ENCODE results near the gene CD28.
"Not testable (repeated sequence)": the region's sequence is repeated elsewhere in the genome, so short reads cannot be mapped to it uniquely, and the experiment has no call there.

The CD28 gene

GRCh38 chr2:203698410-203698809 lies 8.0 kb upstream of the CD28 start:
- H3K36me3 ChIP-seq (ENCODE audit: insufficient read depth, low read length); H3K4me1 ChIP-seq (ENCODE audit: insufficient read depth, low read length); H3K9ac ChIP-seq (ENCODE audit: low read depth, low read length); H3K27ac ChIP-seq (ENCODE audit: low read depth, low read length); H3K4me3 ChIP-seq (ENCODE audit: low read length); H3K9me3 ChIP-seq (ENCODE audit: insufficient read depth, low read depth, low read length); H3K27me3 ChIP-seq (ENCODE audit: insufficient read depth, low read length): not testable (repeated sequence)
- WGBS, result 95% methylated on average over 5 of the region's 5 CpGs

DNA sequence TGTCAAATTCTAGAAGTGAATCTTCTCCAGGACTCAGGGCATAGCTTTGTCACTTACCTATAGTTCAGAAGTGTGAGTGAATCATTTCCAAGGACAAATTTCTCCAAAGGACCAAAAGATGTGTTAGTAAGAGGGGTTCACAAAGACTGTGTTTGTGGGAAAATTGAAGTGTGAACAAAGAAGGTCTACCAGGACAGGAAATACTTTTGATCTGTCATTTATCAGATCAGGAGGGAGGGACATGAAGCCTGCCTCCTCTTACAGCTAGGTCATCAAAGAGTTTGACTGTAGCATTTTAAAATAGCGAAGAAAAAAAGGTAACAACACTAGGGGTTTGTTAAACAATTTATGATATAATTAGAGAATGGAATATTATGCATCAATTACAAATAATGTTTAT lies 2.0 kb upstream of the CD28 start:
- Histone ChIP-seq H3K9ac (ENCODE audit: low read depth, low read length) (no peak overlapping the region), H3K36me3 (ENCODE audit: insufficient read depth, low read length) (no peaks in the 10 kb centered on the region), H3K9me3 (ENCODE audit: insufficient read depth, low read depth, low read length) (no peaks in the 10 kb centered on the region; the same call in 1 of the 2 replicates), H3K27ac (ENCODE audit: low read depth, low read length) (no peak overlapping the region), H3K4me3 (ENCODE audit: low read length) (no peak overlapping the region), H3K4me1 (ENCODE audit: insufficient read depth, low read length) (no peaks in the 10 kb centered on the region), H3K27me3 (ENCODE audit: insufficient read depth, low read length) (no peaks in the 10 kb centered on the region)
- 100% methylated on average over 1 of the region's 1 CpG for WGBS

DNA sequence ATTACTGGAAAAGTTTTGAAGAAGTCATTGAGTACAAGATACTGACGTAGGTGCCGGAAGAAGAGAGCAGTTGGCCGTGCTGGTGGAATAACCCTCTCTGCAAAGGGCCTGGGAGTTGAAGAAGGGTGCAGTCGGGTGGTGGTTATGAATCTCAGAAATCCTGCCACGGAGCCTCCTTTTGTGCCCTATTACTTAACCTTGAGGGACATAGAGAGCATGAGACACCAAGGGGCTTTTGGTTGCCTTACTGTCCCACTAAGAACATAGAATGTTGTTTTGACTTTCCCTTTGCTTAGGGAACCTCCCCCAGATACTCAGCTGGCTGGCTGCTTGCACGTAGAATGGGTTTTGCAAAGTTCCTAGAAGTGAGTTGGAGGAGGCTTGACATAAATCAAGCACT lies 1.3 kb upstream of the CD28 start:
- 93% methylated on average over 6 of the region's 6 CpGs for WGBS

GRCh38 chr2:203707530-203707929 lies 1.1 kb downstream of the CD28 start:
- Histone ChIP-seq H3K27me3 (ENCODE audit: insufficient read depth, low read length) (no peaks in the 10 kb centered on the region), H3K36me3 (ENCODE audit: insufficient read depth, low read length) (no peaks in the 10 kb centered on the region), H3K4me3 (ENCODE audit: low read length) (no peak overlapping the region), H3K9ac (ENCODE audit: low read depth, low read length) (no peak overlapping the region), H3K9me3 (ENCODE audit: insufficient read depth, low read depth, low read length) (no peaks in the 10 kb centered on the region; the same call in 1 of the 2 replicates), H3K4me1 (ENCODE audit: insufficient read depth, low read length) (no peaks in the 10 kb centered on the region), H3K27ac (ENCODE audit: low read depth, low read length) (no peak overlapping the region)
- WGBS, result 99% methylated on average over 5 of the region's 5 CpGs

More for the DNA sequence above, 1.3 kb upstream of the CD28 start:
- H3K27me3 ChIP-seq (ENCODE audit: insufficient read depth, low read length), result no peaks in the 10 kb centered on the region
- H3K4me1 ChIP-seq (ENCODE audit: insufficient read depth, low read length), result no peaks in the 10 kb centered on the region
- H3K27ac ChIP-seq (ENCODE audit: low read depth, low read length), result no peak overlapping the region
- H3K4me3 ChIP-seq (ENCODE audit: low read length), result no peak overlapping the region
- no peaks in the 10 kb centered on the region; the same call in 1 of the 2 replicates for H3K9me3 ChIP-seq (ENCODE audit: insufficient read depth, low read depth, low read length)
- no peak overlapping the region for H3K9ac ChIP-seq (ENCODE audit: low read depth, low read length)
- H3K36me3 ChIP-seq (ENCODE audit: insufficient read depth, low read length), result no peaks in the 10 kb centered on the region

- 91% methylated on average over 11 of the region's 11 CpGs for WGBS
- no peaks in the 10 kb centered on the region for H3K9me3 ChIP-seq (ENCODE audit: insufficient read depth, low read depth, low read length)
- H3K4me1 ChIP-seq (ENCODE audit: insufficient read depth, low read length), result no peaks in the 10 kb centered on the region
Observed at GRCh38 chr2:203708846-203709396, 2.5 kb downstream of the CD28 start.

GRCh38 chr2:203709416-203710040 lies 3.1 kb downstream of the CD28 start:
- no peaks in the 10 kb centered on the region for H3K27me3 ChIP-seq (ENCODE audit: insufficient read depth, low read length)
- H3K9ac ChIP-seq (ENCODE audit: low read depth, low read length), result no peak overlapping the region
- no peak overlapping the region for H3K4me3 ChIP-seq (ENCODE audit: low read length)
- H3K9me3 ChIP-seq (ENCODE audit: insufficient read depth, low read depth, low read length), result no peaks in the 10 kb centered on the region
- H3K27ac ChIP-seq (ENCODE audit: low read depth, low read length), result no peak overlapping the region
- H3K4me1 ChIP-seq (ENCODE audit: insufficient read depth, low read length), result no peaks in the 10 kb centered on the region
- H3K36me3 ChIP-seq (ENCODE audit: insufficient read depth, low read length), result no peaks in the 10 kb centered on the region
- 95% methylated on average over 3 of the region's 3 CpGs for WGBS

More at GRCh38 chr2:203708846-203709396, 2.5 kb downstream of the CD28 start:
- Histone ChIP-seq H3K4me3 (ENCODE audit: low read length) (no peak overlapping the region), H3K9ac (ENCODE audit: low read depth, low read length) (no peak overlapping the region), H3K27ac (ENCODE audit: low read depth, low read length) (no peak overlapping the region), H3K36me3 (ENCODE audit: insufficient read depth, low read length) (no peaks in the 10 kb centered on the region), H3K27me3 (ENCODE audit: insufficient read depth, low read length) (no peaks in the 10 kb centered on the region)

GRCh38 chr2:203710226-203710625 lies 3.8 kb downstream of the CD28 start:
- no peaks in the 10 kb centered on the region for H3K9me3 ChIP-seq (ENCODE audit: insufficient read depth, low read depth, low read length)
- no peaks in the 10 kb centered on the region for H3K4me1 ChIP-seq (ENCODE audit: insufficient read depth, low read length)
- H3K27ac ChIP-seq (ENCODE audit: low read depth, low read length), result no peak overlapping the region
- H3K9ac ChIP-seq (ENCODE audit: low read depth, low read length), result no peak overlapping the region
- no peaks in the 10 kb centered on the region for H3K27me3 ChIP-seq (ENCODE audit: insufficient read depth, low read length)
- WGBS, result 100% methylated on average over 1 of the region's 4 CpGs
- no peaks in the 10 kb centered on the region for H3K36me3 ChIP-seq (ENCODE audit: insufficient read depth, low read length)
- no peak overlapping the region for H3K4me3 ChIP-seq (ENCODE audit: low read length)

- Histone ChIP-seq H3K4me1 (ENCODE audit: insufficient read depth, low read length) (no peaks in the 10 kb centered on the region), H3K9ac (ENCODE audit: low read depth, low read length) (no peak overlapping the region), H3K36me3 (ENCODE audit: insufficient read depth, low read length) (no peaks in the 10 kb centered on the region), H3K27ac (ENCODE audit: low read depth, low read length) (no peak overlapping the region), H3K9me3 (ENCODE audit: insufficient read depth, low read depth, low read length) (no peaks in the 10 kb centered on the region), H3K4me3 (ENCODE audit: low read length) (no peak overlapping the region), H3K27me3 (ENCODE audit: insufficient read depth, low read length) (no peaks in the 10 kb centered on the region)
- 76% methylated on average over 2 of the region's 2 CpGs for whole genome bisulfite sequencing
Observed at GRCh38 chr2:203710952-203711351, 4.5 kb downstream of the CD28 start.

- H3K4me3 ChIP-seq (ENCODE audit: low read length), result no peak overlapping the region
- 100% methylated on average over 1 of the region's 3 CpGs for WGBS
- no peaks in the 10 kb centered on the region for H3K36me3 ChIP-seq (ENCODE audit: insufficient read depth, low read length)
- no peak overlapping the region for H3K27ac ChIP-seq (ENCODE audit: low read depth, low read length)
- H3K9ac ChIP-seq (ENCODE audit: low read depth, low read length), result no peak overlapping the region
- H3K9me3 ChIP-seq (ENCODE audit: insufficient read depth, low read depth, low read length), result no peaks in the 10 kb centered on the region
- H3K4me1 ChIP-seq (ENCODE audit: insufficient read depth, low read length), result no peaks in the 10 kb centered on the region
- no peaks in the 10 kb centered on the region for H3K27me3 ChIP-seq (ENCODE audit: insufficient read depth, low read length)
Observed at GRCh38 chr2:203711399-203711798, 5.0 kb downstream of the CD28 start.

GRCh38 chr2:203713381-203713780 lies 6.9 kb downstream of the CD28 start:
- H3K4me1 ChIP-seq (ENCODE audit: insufficient read depth, low read length), result no peaks in the 10 kb centered on the region
- 82% methylated on average over 1 of the region's 1 CpG for WGBS
- no peaks in the 10 kb centered on the region for H3K27me3 ChIP-seq (ENCODE audit: insufficient read depth, low read length)
- no peak overlapping the region for H3K27ac ChIP-seq (ENCODE audit: low read depth, low read length)
- no peaks in the 10 kb centered on the region for H3K36me3 ChIP-seq (ENCODE audit: insufficient read depth, low read length)
- H3K9ac ChIP-seq (ENCODE audit: low read depth, low read length), result no peak overlapping the region
- H3K9me3 ChIP-seq (ENCODE audit: insufficient read depth, low read depth, low read length), result no peaks in the 10 kb centered on the region
- no peak overlapping the region for H3K4me3 ChIP-seq (ENCODE audit: low read length)

DNA sequence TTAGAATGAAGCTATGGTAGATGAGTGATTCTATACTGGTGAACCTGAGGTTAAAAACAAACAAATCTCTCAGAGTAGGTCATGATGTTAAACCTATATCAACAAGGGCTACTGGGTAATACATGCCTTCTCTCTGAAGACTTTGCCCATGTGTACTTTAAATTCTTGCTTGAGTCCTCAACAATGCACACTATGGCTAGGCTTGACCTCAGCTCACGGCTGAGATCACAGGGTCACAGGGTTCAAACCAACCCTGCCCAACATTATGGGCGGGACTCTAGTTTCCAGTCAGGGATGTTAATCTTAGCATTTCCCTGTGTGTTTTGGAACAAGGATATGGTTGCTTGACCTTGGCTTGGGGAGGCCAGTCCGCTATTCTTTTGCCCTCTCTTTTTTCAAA lies 7.7 kb downstream of the CD28 start:
- H3K9me3 ChIP-seq (ENCODE audit: insufficient read depth, low read depth, low read length), result no peaks in the 10 kb centered on the region
- H3K27ac ChIP-seq (ENCODE audit: low read depth, low read length), result no peak overlapping the region
- no peak overlapping the region for H3K4me3 ChIP-seq (ENCODE audit: low read length)
- no peak overlapping the region for H3K9ac ChIP-seq (ENCODE audit: low read depth, low read length)
- no peaks in the 10 kb centered on the region for H3K27me3 ChIP-seq (ENCODE audit: insufficient read depth, low read length)
- 90% methylated on average over 2 of the region's 3 CpGs for WGBS
- H3K4me1 ChIP-seq (ENCODE audit: insufficient read depth, low read length), result no peaks in the 10 kb centered on the region
- H3K36me3 ChIP-seq (ENCODE audit: insufficient read depth, low read length), result no peaks in the 10 kb centered on the region

DNA sequence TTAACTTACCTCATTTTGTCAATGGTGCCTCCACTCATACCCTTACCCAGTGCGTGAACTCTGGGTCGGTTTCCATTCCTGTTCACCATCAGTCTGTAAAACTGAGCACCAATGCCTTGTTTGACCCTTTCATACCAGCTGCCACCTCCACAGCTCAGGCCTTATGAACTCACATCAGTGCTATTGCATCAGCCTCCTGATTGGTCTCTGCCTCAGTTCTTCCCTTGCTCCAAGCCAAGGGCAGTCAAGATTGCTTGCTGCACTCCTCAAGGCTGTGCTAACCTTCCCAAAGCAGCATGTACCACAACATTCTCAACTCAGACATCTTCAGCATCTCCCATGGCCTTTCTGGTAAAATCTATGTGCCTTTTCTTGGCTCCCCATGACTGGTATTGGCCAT lies 9.3 kb downstream of the CD28 start:
- no peak overlapping the region for H3K9ac ChIP-seq (ENCODE audit: low read depth, low read length)
- no peak overlapping the region for H3K4me3 ChIP-seq (ENCODE audit: low read length)
- peaks cover 9% of the 10 kb centered on the region; the same call in 1 of the 2 replicates for H3K4me1 ChIP-seq (ENCODE audit: insufficient read depth, low read length)
- H3K9me3 ChIP-seq (ENCODE audit: insufficient read depth, low read depth, low read length), result no peaks in the 10 kb centered on the region
- H3K27me3 ChIP-seq (ENCODE audit: insufficient read depth, low read length), result no peaks in the 10 kb centered on the region
- H3K36me3 ChIP-seq (ENCODE audit: insufficient read depth, low read length), result no peaks in the 10 kb centered on the region
- no peak overlapping the region for H3K27ac ChIP-seq (ENCODE audit: low read depth, low read length)
- WGBS, result 96% methylated on average over 2 of the region's 2 CpGs
